ENCODE data around the gene TIMP3.

Gene TIMP3

GRCh38 chr22:32830957-32831356 is 29.5 kb downstream of the TIMP3 start:
- H3K27me3 ChIP-seq: no peaks in the 10 kb centered on the region
- H3K4me1 ChIP-seq (ENCODE audit: control insufficient read depth in 1 of 2, insufficient read depth in 1 of 2, low read depth in 1 of 2, low read length in 1 of 2): no peaks in the 10 kb centered on the region
- H3K9me3 ChIP-seq: no peaks in the 10 kb centered on the region
- no peak for TF ChIP-seq CTCF (IDR thresholded peaks at IDR 0.05)
- H3K4me3 ChIP-seq (ENCODE audit: low read depth in 1 of 2, low read length in 1 of 2): no peak overlapping the region
- no peaks in the 10 kb centered on the region for H3K36me3 ChIP-seq
- no peak overlapping the region for H3K27ac ChIP-seq

- no peak overlapping the region for H3K4me3 ChIP-seq (ENCODE audit: low read depth in 1 of 2, low read length in 1 of 2)
- H3K4me1 ChIP-seq (ENCODE audit: control insufficient read depth in 1 of 2, insufficient read depth in 1 of 2, low read depth in 1 of 2, low read length in 1 of 2): no peaks in the 10 kb centered on the region
- no peaks in the 10 kb centered on the region for H3K9me3 ChIP-seq
- no peaks in the 10 kb centered on the region for H3K27me3 ChIP-seq
- H3K36me3 ChIP-seq: no peaks in the 10 kb centered on the region
- no peak for TF ChIP-seq CTCF (IDR thresholded peaks at IDR 0.05)
- H3K27ac ChIP-seq: no peak overlapping the region
These were observed 30.1 kb downstream of the TIMP3 start for GRCh38 chr22:32831584-32831983.

GRCh38 chr22:32832174-32832573 is 30.7 kb downstream of the TIMP3 start:
- no peak overlapping the region for H3K27ac ChIP-seq
- no peaks in the 10 kb centered on the region for H3K4me1 ChIP-seq (ENCODE audit: control insufficient read depth in 1 of 2, insufficient read depth in 1 of 2, low read depth in 1 of 2, low read length in 1 of 2)
- no peak for TF ChIP-seq CTCF (IDR thresholded peaks at IDR 0.05)
- no peaks in the 10 kb centered on the region for H3K9me3 ChIP-seq
- H3K36me3 ChIP-seq: no peaks in the 10 kb centered on the region
- no peak overlapping the region for H3K4me3 ChIP-seq (ENCODE audit: low read depth in 1 of 2, low read length in 1 of 2)
- no peaks in the 10 kb centered on the region for H3K27me3 ChIP-seq

- Histone ChIP-seq H3K4me1 (ENCODE audit: control insufficient read depth in 1 of 2, insufficient read depth in 1 of 2, low read depth in 1 of 2, low read length in 1 of 2) (no peaks in the 10 kb centered on the region), H3K36me3 (no peaks in the 10 kb centered on the region), H3K9me3 (no peaks in the 10 kb centered on the region), H3K4me3 (ENCODE audit: low read depth in 1 of 2, low read length in 1 of 2) (no peak overlapping the region), H3K27ac (no peak overlapping the region), H3K27me3 (no peaks in the 10 kb centered on the region)
- no peak for TF ChIP-seq CTCF (IDR thresholded peaks at IDR 0.05)
These were observed 35.0 kb downstream of the TIMP3 start for GRCh38 chr22:32836280-32837123.

GRCh38 chr22:32837142-32837541 is 35.6 kb downstream of the TIMP3 start:
- H3K27me3 ChIP-seq: no peaks in the 10 kb centered on the region
- no peak overlapping the region for H3K27ac ChIP-seq
- H3K9me3 ChIP-seq: no peaks in the 10 kb centered on the region
- H3K4me1 ChIP-seq (ENCODE audit: control insufficient read depth in 1 of 2, insufficient read depth in 1 of 2, low read depth in 1 of 2, low read length in 1 of 2): no peaks in the 10 kb centered on the region
- no peak overlapping the region for H3K4me3 ChIP-seq (ENCODE audit: low read depth in 1 of 2, low read length in 1 of 2)
- no peak for TF ChIP-seq CTCF (IDR thresholded peaks at IDR 0.05)
- no peaks in the 10 kb centered on the region for H3K36me3 ChIP-seq
